Bone marrow (tissue), 2 donors: ENCODE measurements around the gene AADAT.

Source experiments
- DNase-seq, 2 donors: peaks; one replicate each; lab custom pipeline; 2025; lab: John Stamatoyannopoulos, UW

The AADAT gene

GRCh38 chr4:170033999-170034398 lies 55.8 kb downstream of the AADAT start:
- DNase-seq: no peak

DNA sequence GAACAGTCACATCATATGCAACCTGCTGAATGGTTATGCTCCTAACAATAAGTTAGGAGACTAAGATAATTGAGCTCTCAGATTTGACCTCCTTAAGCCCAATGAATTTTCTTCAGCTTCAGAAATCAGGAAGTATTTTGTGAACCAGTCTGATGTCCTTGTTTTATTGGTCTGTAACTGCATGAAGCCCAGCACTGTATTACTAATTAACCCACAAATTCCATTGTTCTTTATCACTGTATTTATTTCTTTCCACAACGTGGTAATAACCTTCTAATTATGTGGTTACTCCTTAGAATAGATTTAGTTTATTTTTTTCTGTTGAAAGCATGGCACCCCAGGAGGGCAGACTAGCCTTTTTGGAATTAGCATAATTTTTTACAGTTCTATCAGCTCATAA lies 59.6 kb downstream of the AADAT start:
- no peak for DNase-seq

DNA sequence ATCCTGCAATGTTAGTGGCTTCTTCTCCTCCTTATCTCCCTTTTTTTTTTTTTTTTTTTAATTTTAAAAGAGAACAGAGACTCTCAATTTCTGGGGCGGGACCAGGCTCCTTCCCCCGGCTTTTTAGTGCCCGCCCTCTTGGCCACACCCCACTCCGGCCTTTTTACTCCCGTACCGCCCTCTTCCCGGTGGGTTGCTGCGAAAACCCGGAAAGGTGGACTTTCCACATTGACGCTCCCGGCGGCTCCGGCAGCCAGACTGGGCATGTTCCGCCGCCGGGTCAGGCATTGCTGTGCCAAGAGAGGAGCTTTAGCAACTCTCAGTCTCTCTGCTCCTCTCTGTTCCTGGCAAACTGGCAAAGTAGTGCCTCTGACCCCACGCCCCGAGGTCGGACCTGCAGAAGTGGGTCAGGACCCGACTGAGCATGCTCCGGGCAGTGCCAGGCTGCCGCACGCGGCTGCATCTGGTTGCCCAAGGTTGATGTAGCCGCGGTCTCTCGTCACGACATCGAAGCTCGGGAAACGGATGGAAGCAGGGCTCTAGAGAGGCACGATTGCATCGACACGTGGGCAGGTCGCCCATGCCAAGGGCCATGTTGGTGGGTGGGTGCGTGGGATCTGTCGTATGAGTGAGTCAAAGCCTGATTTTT lies 62.5 kb downstream of the AADAT start:
- DNase-seq: peak; percentile 34 to 67

GRCh38 chr4:170026253-170027021 lies 63.3 kb downstream of the AADAT start, which contains the start of gene MFAP3L:
MFAP3L (minus strand) TSS chr4:170026395; CDS start chr4:170005877, 20,518 bp downstream.
- DNase-seq: peak in 1 of 2 donors; percentile 69

DNA sequence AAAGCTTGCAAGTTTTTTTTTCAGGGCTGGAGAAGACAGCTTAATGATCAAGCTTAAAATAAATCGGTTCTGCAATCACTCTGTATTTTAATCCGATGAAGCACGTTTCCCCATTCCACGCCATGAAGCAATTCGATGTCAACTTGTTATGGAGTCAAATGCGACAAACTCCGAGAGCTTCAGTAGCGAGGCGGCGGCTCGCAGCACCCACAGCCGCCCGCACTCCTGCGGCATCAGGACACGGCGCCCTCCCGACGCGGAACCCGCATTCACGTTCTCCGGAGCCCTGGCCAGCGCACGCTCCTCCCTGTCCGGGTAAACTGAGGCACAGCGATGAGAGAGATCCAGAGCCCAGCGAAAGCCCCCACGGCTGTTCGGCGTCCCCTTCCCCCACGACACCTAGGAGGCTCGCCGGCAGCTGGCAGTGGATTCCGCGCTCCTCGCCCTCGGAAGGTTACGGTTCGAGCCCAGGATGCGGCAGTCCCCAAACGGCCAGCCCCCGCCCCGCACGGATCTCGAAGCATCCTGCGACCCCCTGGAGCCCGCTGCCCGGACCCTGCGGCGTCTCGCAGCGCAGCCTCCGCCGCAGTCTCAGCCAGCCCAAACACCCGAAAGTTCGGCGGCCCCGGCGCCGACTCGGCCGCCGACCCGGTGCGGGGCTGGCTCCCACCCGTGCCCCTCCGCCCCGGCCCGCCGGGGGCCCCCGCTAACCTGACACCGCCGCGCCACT lies 64.1 kb downstream of the AADAT start:
- DNase-seq: no peak

DNA sequence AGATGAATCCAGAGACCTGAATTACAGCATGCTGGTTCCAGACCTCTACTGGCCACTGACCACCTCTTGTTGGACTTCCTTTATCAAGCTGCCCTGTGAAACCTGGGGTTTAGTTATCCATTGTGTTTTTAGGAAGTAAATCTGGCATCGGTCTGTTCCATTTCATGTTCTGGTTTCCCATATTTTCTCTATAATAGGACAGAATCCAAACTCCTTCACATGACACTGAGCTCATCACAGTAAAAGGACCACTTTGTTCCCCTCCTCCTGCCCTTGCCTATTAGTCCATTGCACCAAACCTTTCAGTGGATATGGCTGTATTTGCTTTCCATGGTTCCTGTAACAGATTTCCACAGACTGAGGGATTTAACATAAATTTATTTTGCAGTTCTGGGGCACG lies 67.5 kb downstream of the AADAT start:
- no peak for DNase-seq

- no peak for DNase-seq
Measured at GRCh38 chr4:170017252-170017651, 72.5 kb downstream of the AADAT start.

GRCh38 chr4:170015285-170015684 lies 74.5 kb downstream of the AADAT start:
- no peak for DNase-seq

GRCh38 chr4:170014359-170015011 lies 75.3 kb downstream of the AADAT start:
- DNase-seq: no peak

- DNase-seq: no peak
Measured at GRCh38 chr4:170012629-170012958, 77.2 kb downstream of the AADAT start.

- DNase-seq: no peak
Measured at GRCh38 chr4:170011921-170012628, 77.7 kb downstream of the AADAT start.
